ENCODE measurements around the gene PCSK6.
"Not testable (repeated sequence)": the region's sequence is repeated elsewhere in the genome, so short reads cannot be mapped to it uniquely, and the experiment has no call there.

PCSK6 gene

GRCh38 chr15:101456057-101456739 is 33.3 kb downstream of the PCSK6 start:
- intact Hi-C loops (cut with DNase I): no loop called here
- peak in 4 of 42 donors; percentile 6 to 23 (median 9) for DNase-seq

GRCh38 chr15:101455291-101456025 is 34.0 kb downstream of the PCSK6 start:
- peak in 39 of 42 donors; percentile 27 to 88 (median 64) for DNase-seq
- intact Hi-C loops (cut with DNase I): no loop called here

GRCh38 chr15:101454781-101455180 is 34.7 kb downstream of the PCSK6 start:
- intact Hi-C loops (cut with DNase I); DNase-seq: not testable (repeated sequence)

GRCh38 chr15:101454365-101454764 is 35.1 kb downstream of the PCSK6 start:
- DNase-seq: peak in 1 of 42 donors; percentile 5
- intact Hi-C loops (cut with DNase I): no loop called here

GRCh38 chr15:101453123-101454120 is 36.1 kb downstream of the PCSK6 start:
- intact Hi-C loops (cut with DNase I): no loop called here
- DNase-seq: peak in 3 of 42 donors; percentile 4 to 22 (median 19)

- intact Hi-C loops (cut with DNase I): no loop called here
- DNase-seq: peak in 4 of 42 donors; percentile 5 to 32 (median 18)
Measured at GRCh38 chr15:101452572-101452971, 36.9 kb downstream of the PCSK6 start.

- DNase-seq: peak in 1 of 42 donors; percentile 4
- intact Hi-C loops (cut with DNase I): no loop called here
Measured at GRCh38 chr15:101451846-101452245, 37.7 kb downstream of the PCSK6 start.

GRCh38 chr15:101451266-101451799 is 38.2 kb downstream of the PCSK6 start:
- intact Hi-C loops (cut with DNase I): no loop called here
- DNase-seq: peak in 27 of 42 donors; percentile 18 to 80 (median 58)

GRCh38 chr15:101450403-101451265 is 38.9 kb downstream of the PCSK6 start:
- intact Hi-C loops (cut with DNase I): no loop called here
- peak in 6 of 42 donors; percentile 8 to 44 (median 16) for DNase-seq

GRCh38 chr15:101449471-101450402 is 39.8 kb downstream of the PCSK6 start:
- DNase-seq: peak in 3 of 42 donors; percentile 3 to 29 (median 21)
- intact Hi-C loops (cut with DNase I): no loop called here

GRCh38 chr15:101448336-101448735 is 41.2 kb downstream of the PCSK6 start:
- peak in 2 of 42 donors; percentile 13 to 17 for DNase-seq
- intact Hi-C loops (cut with DNase I): no loop called here

- peak in 3 of 42 donors; percentile 9 to 33 (median 22) for DNase-seq
- intact Hi-C loops (cut with DNase I): no loop called here
Measured at GRCh38 chr15:101447561-101448071, 41.9 kb downstream of the PCSK6 start.

- intact Hi-C loops (cut with DNase I): no loop called here
- no peak for DNase-seq
Measured at GRCh38 chr15:101447168-101447533, 42.4 kb downstream of the PCSK6 start.

- intact Hi-C loops (cut with DNase I): no loop called here
- DNase-seq: no peak
Measured at GRCh38 chr15:101446518-101447167, 42.9 kb downstream of the PCSK6 start.

- peak in 8 of 42 donors; percentile 13 to 71 (median 38) for DNase-seq
- intact Hi-C loops (cut with DNase I): no loop called here
Measured at GRCh38 chr15:101445562-101446517, 43.7 kb downstream of the PCSK6 start.
